GM21390 (cell line): ENCODE results near the gene DACH1.

Experiments
- ATAC-seq: cut with Tn5 transposase; IDR thresholded peaks from one replicate; pipeline ENCODE4 v1.9.1; 2021; ENCODE audit not compliant: unreplicated experiment

The DACH1 gene

DNA sequence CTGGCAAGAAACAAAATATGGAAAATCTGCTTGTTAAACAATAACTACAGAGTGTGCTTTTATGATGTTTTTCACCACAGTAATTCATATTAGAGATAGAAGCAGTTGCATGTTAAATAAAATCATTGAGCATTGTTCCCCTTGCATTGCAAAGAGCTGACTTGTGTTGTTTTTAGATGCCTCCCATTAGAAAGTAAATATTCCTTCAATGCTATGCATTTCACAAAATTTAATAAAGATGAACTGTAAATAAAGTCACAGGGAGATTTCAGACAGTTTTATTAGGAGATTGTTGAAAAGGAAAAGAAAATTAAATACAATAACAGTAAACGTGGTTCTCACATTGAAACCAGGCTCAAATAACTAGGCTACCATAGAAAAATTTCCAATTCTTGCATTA lies 429.3 kb downstream of the DACH1 start:
- no peak for ATAC-seq

DNA sequence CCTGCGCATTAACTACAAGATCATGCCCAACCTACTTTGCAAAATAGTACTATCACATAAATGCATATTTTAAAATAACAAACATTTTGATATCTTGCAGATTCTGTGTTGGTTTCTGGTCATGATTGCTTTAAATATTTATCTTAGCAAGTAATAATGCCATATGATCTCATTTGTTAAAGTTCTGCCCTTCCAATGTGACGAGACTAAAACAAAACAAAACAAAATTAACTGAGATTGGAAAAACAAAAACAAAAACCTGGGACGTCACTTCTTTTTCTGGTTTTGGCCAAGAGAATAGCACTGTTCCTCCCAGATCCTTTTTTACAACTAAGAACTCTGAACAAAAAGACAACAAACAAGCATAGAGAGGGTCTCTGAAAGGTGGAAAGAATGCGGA lies 436.3 kb downstream of the DACH1 start:
- ATAC-seq = no peak

DNA sequence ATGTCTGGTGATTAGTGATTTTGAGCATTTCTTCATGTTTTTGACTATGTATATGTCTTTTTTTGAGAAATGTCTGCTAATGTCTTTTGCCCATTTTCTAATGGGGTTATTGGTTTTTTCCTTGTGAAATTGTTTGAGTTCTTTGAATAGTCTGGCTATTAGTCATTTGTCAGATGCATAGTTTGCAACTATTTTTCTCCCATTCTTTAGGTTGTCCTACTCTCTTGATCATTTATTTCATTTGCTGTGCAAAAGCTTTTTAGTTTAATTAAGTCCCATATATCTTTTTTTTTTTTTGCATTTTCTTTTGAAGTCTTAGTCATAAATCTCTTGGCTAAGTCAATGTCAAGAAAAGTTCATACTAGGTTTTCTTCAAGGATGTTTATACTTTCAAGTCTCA lies 449.8 kb downstream of the DACH1 start:
- no peak for ATAC-seq

DNA sequence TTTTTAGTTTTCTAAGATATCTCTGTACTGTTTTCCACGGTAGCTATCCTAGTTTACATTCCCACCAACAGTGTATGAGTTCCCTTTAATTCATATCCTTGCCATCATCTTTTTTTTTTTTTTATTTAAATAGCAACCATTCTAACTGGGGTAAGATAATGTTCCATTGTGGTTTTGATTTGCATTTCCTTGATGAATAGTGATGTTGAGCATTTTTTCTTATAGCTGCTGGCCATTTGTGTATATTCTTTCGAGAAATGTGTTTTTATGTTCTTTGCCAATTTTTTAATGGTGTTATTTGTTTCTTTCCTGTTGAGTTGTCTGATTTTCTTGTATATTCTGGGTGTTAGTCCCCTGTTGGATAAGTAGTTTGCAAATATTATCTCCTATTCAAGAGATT lies 454.8 kb downstream of the DACH1 start:
- ATAC-seq = no peak

DNA sequence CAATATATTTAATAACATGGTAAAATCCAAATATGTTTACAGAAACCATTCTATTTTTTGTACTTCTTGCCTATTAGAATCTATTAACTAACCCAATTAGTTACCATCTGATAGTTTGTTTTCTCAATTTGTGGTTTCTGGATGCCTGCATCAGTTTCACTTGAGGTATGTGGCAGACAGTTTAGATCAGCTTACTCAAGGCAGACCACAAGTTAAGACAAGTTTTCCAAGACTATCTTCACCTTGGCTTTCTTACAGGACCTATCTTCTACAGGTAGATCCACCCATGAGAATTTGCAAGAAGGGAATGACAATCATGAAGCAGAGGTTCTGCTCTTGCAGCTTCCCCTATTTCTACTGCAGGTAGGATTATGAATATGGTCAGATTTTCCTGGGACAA lies 458.6 kb downstream of the DACH1 start:
- ATAC-seq = no peak

DNA sequence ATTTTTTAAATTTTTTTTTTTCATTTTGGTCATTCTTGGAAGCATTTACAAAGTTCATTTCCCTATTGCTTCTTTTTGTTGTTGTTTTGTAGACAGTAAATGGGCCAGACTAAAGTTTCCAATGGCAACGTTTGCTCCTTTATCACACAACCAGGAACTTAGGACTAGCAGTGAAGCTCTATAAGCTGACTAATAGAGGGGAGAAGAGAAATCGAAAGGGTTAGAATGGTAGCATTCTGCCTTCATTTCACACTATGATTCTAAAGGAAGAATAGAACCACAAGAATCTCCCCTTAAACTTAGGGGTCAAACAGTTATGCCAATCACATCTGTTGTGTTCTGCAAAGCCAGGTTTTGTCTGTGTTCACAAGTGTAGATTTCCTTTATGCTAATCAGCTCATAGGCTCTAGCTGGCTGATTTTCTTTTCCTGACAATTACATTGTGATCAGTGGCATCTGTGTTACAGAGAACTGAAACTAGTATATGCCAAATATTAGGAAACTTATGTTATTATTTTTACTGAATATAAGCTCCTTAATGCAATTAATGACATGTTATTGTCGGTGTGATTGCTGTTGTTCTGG lies 467.3 kb downstream of the DACH1 start:
- no peak for ATAC-seq

DNA sequence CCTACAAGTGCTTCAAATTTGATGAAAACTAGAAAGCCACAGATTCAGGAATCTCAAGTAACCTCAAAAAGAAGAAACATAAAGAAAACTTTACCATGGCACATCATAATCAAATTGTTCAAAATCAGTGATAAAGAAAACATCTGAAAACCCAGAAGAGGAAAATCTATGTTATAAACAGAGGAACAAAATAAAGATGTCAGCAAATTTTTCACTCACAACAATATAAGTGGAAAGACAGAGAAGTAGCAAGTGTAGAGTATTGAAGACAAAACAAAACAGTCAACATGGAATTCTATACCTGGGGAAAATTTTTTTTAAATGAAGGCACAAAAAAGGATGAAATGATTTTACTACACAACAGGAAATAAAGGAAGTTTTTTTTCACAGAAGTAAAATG lies 470.9 kb downstream of the DACH1 start:
- ATAC-seq = no peak

DNA sequence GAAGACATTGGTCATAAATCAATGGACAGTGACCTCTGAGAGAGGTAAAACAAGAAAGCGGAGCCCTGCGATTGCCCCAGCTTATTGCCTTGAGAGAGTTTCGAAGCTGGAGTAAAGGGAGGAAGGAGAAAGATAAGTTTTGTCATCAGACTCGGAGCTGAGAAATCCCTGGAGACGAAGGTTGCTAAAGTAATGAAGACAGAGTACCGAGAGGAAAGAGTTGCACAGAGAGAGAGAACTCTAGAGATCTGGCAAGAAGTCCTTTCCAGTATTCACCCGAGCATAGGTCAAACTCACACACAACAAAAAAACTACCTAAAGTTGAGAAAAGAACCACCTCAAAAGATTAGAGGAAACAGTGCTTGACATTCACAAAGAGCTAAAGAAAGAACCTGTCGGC lies 472.0 kb downstream of the DACH1 start:
- ATAC-seq = no peak

DNA sequence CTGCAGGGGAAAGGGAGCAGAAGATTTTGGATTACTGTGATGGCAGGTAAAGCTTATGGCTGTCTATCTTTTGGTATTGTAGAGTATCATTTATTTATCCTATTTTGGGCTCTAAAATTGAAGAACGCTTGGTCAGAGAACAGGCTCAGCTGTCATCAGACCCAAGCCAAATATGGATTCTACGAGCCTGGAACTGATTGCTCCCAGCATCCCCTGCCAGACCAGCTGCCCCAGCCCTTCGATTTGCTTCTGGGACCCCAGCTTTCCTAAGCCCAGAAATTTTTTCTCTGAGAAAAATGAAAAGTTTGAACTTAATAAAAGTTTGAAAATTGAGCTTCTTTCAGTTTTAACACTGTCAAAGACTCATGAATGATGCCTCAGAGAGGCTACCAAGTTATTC lies 472.8 kb downstream of the DACH1 start:
- no peak for ATAC-seq
